Caco-2 (cell line): ENCODE data around the gene H2AZ2. TPM values are rescaled to one million over a fixed set of nuclear protein-coding genes. Genes with fewer than 3 reads are reported as not detected.

ENCODE experiments used
- BruUV-seq: library from RNA; stranded (reverse); fragments of 400-500 nt; replicated peaks from 2 replicates; lab custom pipeline; 2021; lab: Mats Ljungman, UMichigan
- CTCF ChIA-PET: fragments of 300-600 bp; sonication (Branson Sonifier 250); formaldehyde crosslinking; loops from one replicate; lab custom pipeline; 2022; ENCODE audit warnings: antibody characterized with exemption; lab: Charles Lee
- POLR2A ChIA-PET: fragments of 300-600 bp; sonication (Branson Sonifier 250); formaldehyde crosslinking; loops from one replicate; lab custom pipeline; 2022; ENCODE audit warnings: antibody characterized with exemption; lab: Charles Lee
- DNase-seq, 2 experiments: peaks; one replicate each; pipeline versions ENCODE4 v3.0.0 to v3.0.0-alpha.2; 2020 to 2022
- H3K27me3 ChIP-seq: replicated peaks from 2 replicates; pipeline ENCODE4 v1.6.0; 2011; ENCODE audit warnings: low read length; ENCODE audit not compliant: control insufficient read depth, insufficient read depth
- H3K36me3 ChIP-seq: 2 replicates; pipeline ENCODE4 v1.5.1; 2011; ENCODE audit warnings: low read length; ENCODE audit not compliant: control insufficient read depth, insufficient read depth
- H3K4me1 ChIP-seq: fragments of 250-450 bp; sonication (Bioruptor Pico); 2 replicates; pipeline ENCODE4 v1.5.1; 2020; ENCODE audit warnings: mild to moderate bottlenecking
- H3K4me3 ChIP-seq: 2 replicates; pipeline ENCODE4 v1.5.1; 2011; ENCODE audit warnings: low read depth, mild to moderate bottlenecking, control low read depth, low read length
- H3K9me3 ChIP-seq: fragments of 250-450 bp; sonication (Bioruptor Pico); 2 replicates; pipeline ENCODE4 v1.5.1; 2020; ENCODE audit warnings: mild to moderate bottlenecking, moderate library complexity
- H3K27ac Mint-ChIP-seq: one replicate; pipeline ENCODE4 v1.8.0; 2022; ENCODE audit warnings: mixed read lengths; ENCODE audit not compliant: unreplicated experiment
- H3K27me3 Mint-ChIP-seq: one replicate; pipeline ENCODE4 v1.8.0; 2022; ENCODE audit warnings: mixed read lengths; ENCODE audit not compliant: insufficient read depth, unreplicated experiment
- H3K36me3 Mint-ChIP-seq: one replicate; pipeline ENCODE4 v1.8.0; 2022; ENCODE audit warnings: mild to moderate bottlenecking, mixed read lengths; ENCODE audit not compliant: insufficient read depth, unreplicated experiment
- H3K4me1 Mint-ChIP-seq: one replicate; pipeline ENCODE4 v1.8.0; 2022; ENCODE audit warnings: low read depth, mixed read lengths; ENCODE audit not compliant: unreplicated experiment
- H3K4me3 Mint-ChIP-seq: one replicate; pipeline ENCODE4 v1.8.0; 2022; ENCODE audit warnings: mild to moderate bottlenecking, moderate library complexity, mixed read lengths; ENCODE audit not compliant: unreplicated experiment
- H3K9me3 Mint-ChIP-seq: one replicate; pipeline ENCODE4 v1.8.0; 2022; ENCODE audit warnings: mixed read lengths; ENCODE audit not compliant: unreplicated experiment
- intact Hi-C: fragments of 100-400 bp; cut with micrococcal nuclease; formaldehyde crosslinking; loops from one replicate; pipeline ENCODE4 v1.10.0; 2022; ENCODE audit not compliant: unreplicated experiment
- total RNA-seq: library from RNA; stranded (reverse); gene quantifications from 2 replicates; pipeline ENCODE4 v1.2.3, GENCODE V29; 2022
- TF ChIP-seq, protein P1 (sequence below), 2 experiments: fragments of 200-600 bp in 1 of 2; IDR thresholded peaks; 1 replicate in 1 of 2; 2 replicates in 1 of 2; pipeline versions ENCODE4 v1.5.1 to v1.8.0; 2011 to 2022; ENCODE audit warnings: antibody characterized with exemption in 1 of 2, control low read depth in 1 of 2, inconsistent platforms in 1 of 2, low read depth in 1 of 2, low read length in 1 of 2, mild to moderate bottlenecking in 1 of 2, moderate library complexity in 1 of 2; ENCODE audit not compliant: insufficient read depth in 1 of 2, severe bottlenecking in 1 of 2, unreplicated experiment in 1 of 2

The H2AZ2 gene
- total RNA-seq, 1 experiment from 2014 or later = 244 TPM

DNA sequence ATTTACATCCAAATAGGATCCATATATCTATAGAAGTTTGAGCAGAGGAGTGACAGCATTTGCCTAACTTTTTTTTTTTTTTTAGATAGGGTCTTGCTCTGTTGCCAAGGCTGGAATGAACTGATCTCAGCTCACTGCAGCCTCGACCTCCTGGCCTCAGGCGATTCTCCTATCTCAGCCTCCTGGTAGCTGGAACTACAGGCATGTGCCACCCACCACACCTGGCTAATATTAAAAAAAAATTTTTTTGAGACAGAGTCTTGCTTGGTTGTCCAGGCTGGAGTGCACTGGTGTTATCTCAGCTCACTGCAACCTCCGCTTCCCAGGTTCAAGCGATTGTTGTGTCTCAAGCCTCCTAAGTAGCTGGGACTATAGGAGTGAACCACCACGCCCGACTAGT, 36.3 kb downstream of the H2AZ2 start:
- POLR2A ChIA-PET = no interaction called here
- TF ChIP-seq, protein P1, sequence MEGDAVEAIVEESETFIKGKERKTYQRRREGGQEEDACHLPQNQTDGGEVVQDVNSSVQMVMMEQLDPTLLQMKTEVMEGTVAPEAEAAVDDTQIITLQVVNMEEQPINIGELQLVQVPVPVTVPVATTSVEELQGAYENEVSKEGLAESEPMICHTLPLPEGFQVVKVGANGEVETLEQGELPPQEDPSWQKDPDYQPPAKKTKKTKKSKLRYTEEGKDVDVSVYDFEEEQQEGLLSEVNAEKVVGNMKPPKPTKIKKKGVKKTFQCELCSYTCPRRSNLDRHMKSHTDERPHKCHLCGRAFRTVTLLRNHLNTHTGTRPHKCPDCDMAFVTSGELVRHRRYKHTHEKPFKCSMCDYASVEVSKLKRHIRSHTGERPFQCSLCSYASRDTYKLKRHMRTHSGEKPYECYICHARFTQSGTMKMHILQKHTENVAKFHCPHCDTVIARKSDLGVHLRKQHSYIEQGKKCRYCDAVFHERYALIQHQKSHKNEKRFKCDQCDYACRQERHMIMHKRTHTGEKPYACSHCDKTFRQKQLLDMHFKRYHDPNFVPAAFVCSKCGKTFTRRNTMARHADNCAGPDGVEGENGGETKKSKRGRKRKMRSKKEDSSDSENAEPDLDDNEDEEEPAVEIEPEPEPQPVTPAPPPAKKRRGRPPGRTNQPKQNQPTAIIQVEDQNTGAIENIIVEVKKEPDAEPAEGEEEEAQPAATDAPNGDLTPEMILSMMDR (IDR thresholded peaks at IDR 0.05; ENCODE audit: insufficient read depth in 1 of 2, low read depth in 1 of 2, low read length in 1 of 2, severe bottlenecking in 1 of 2, unreplicated experiment in 1 of 2) = no peak
- no peaks in the 10 kb centered on the region for H3K4me1 Mint-ChIP-seq
- DNase-seq = no peak
- Histone ChIP-seq H3K27me3 (no peaks in the 10 kb centered on the region), H3K4me3 (no peak overlapping the region), H3K9me3 (no peaks in the 10 kb centered on the region), H3K4me1 (no peaks in the 10 kb centered on the region), H3K36me3 (no peaks in the 10 kb centered on the region)
- CTCF ChIA-PET = interaction anchor here (0.6 kb wide), 2 partner anchors 15 to 169 kb away, joined by 3 to 4 read pairs; no protein-coding TSS in a partner anchor
- H3K27ac Mint-ChIP-seq = no peak overlapping the region
- H3K36me3 Mint-ChIP-seq = peaks cover 8% of the 10 kb centered on the region
- intact Hi-C loops = no loop called here
- H3K27me3 Mint-ChIP-seq = no peaks in the 10 kb centered on the region
- H3K9me3 Mint-ChIP-seq = no peaks in the 10 kb centered on the region
- no peak overlapping the region for H3K4me3 Mint-ChIP-seq
- BruUV-seq = no TSS peak

DNA sequence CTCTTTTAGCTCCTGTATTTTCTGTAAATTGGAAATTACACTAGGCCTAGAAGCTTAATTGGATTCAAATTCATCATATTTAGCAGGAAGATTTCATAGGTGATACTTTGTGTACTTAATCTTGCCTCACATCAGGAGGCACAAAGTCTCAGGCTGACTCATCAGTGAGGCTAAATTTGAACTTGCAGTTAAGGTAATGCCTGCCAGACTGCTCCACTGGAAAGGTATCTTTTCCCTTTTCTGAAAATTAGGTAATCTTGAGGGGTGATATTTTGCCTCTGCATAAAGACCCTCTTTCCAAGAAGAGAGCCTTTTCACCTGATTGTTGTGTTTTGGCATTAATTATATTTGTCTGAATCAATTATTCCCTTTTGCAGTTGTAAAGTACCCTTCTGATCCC, 36.8 kb downstream of the H2AZ2 start:
- no peaks in the 10 kb centered on the region for H3K4me1 ChIP-seq
- ChIA-PET POLR2A (interaction anchor here (0.6 kb wide), 1 partner anchor 37 kb away, joined by 3 read pairs; the partner anchor contains the start of gene H2AZ2), CTCF (interaction anchor here (0.6 kb wide), 2 partner anchors 15 to 169 kb away, joined by 3 to 4 read pairs; no protein-coding TSS in a partner anchor)
- no peaks in the 10 kb centered on the region for H3K27me3 ChIP-seq
- no peak overlapping the region for H3K27ac Mint-ChIP-seq
- H3K27me3 Mint-ChIP-seq = no peaks in the 10 kb centered on the region
- no TSS peak for BruUV-seq
- no peaks in the 10 kb centered on the region for H3K9me3 Mint-ChIP-seq
- no peak overlapping the region for H3K4me3 Mint-ChIP-seq
- H3K36me3 Mint-ChIP-seq = peaks cover 11% of the 10 kb centered on the region
- intact Hi-C loops = no loop called here
- DNase-seq = no peak
- no peak overlapping the region for H3K4me3 ChIP-seq
- no peaks in the 10 kb centered on the region for H3K36me3 ChIP-seq
- TF ChIP-seq, protein P1 (IDR thresholded peaks at IDR 0.05; ENCODE audit: insufficient read depth in 1 of 2, low read depth in 1 of 2, low read length in 1 of 2, severe bottlenecking in 1 of 2, unreplicated experiment in 1 of 2) = no peak
- H3K4me1 Mint-ChIP-seq = no peaks in the 10 kb centered on the region
- H3K9me3 ChIP-seq = no peaks in the 10 kb centered on the region

DNA sequence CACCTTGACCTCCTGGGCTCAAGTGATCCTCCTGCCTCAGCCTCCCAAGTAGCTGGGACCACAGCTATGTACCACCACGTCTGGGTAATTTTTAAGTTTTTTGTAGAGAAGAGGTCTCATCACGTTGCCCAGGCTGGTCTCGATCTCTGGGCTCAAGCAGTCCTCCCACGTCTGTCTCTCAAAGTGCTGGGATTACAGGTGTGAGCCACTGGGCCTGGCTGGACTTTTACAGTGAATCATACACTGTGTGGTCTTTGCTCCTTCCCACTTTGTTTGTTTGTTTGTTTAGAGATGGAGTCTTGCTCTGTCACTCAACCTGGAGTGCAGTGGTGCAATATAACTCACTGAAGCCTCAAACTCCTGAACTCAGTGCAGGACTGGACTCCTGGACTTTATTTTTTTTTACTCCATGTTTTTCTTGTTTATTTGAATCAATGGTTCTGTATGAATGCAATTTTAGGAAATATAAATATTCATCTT, 38.9 kb downstream of the H2AZ2 start:
- no peaks in the 10 kb centered on the region for H3K27me3 Mint-ChIP-seq
- Histone ChIP-seq H3K27me3 (no peaks in the 10 kb centered on the region), H3K36me3 (no peaks in the 10 kb centered on the region), H3K4me3 (no peak overlapping the region), H3K9me3 (no peaks in the 10 kb centered on the region), H3K4me1 (no peaks in the 10 kb centered on the region)
- TF ChIP-seq, protein P1 (IDR thresholded peaks at IDR 0.05; ENCODE audit: insufficient read depth in 1 of 2, low read depth in 1 of 2, low read length in 1 of 2, severe bottlenecking in 1 of 2, unreplicated experiment in 1 of 2) = no peak
- H3K36me3 Mint-ChIP-seq = peaks cover 31% of the 10 kb centered on the region
- H3K9me3 Mint-ChIP-seq = no peaks in the 10 kb centered on the region
- no peaks in the 10 kb centered on the region for H3K4me1 Mint-ChIP-seq
- intact Hi-C loops = no loop called here
- H3K27ac Mint-ChIP-seq = no peak overlapping the region
- ChIA-PET POLR2A (no interaction called here), CTCF (no interaction called here)
- no peak overlapping the region for H3K4me3 Mint-ChIP-seq
- no TSS peak for BruUV-seq
- DNase-seq = no peak
